HepG2 (cell line): ENCODE measurements around the gene ARHGAP26. TPM values are rescaled to one million over a fixed set of nuclear protein-coding genes. Genes with fewer than 3 reads are reported as not detected.

Experiments used
- ATAD3A ChIP-seq: sonication (generic); formaldehyde crosslinking; IDR thresholded peaks from 2 replicates; pipeline ENCODE4 v1.4.0; 2020; ENCODE audit warnings: missing genetic modification reagents
- CERS6 ChIP-seq: sonication (generic); formaldehyde crosslinking; IDR thresholded peaks from 2 replicates; pipeline ENCODE4 v1.5.0; 2020; ENCODE audit warnings: missing genetic modification reagents
- FOXP4 ChIP-seq: sonication (generic); formaldehyde crosslinking; IDR thresholded peaks from 2 replicates; pipeline ENCODE4 v1.4.0; 2020; ENCODE audit warnings: missing genetic modification reagents
- NFIC ChIP-seq: IDR thresholded peaks from 2 replicates; pipeline ENCODE4 v1.6.1; 2012; ENCODE audit warnings: mild to moderate bottlenecking, low read length, inconsistent platforms
- REXO4 ChIP-seq: sonication (generic); formaldehyde crosslinking; IDR thresholded peaks from 2 replicates; pipeline ENCODE4 v1.8.0; 2022; ENCODE audit warnings: missing genetic modification reagents, mild to moderate bottlenecking, borderline replicate concordance
- THAP7 ChIP-seq: sonication (generic); formaldehyde crosslinking; IDR thresholded peaks from 2 replicates; pipeline ENCODE4 v1.8.1; 2023; ENCODE audit warnings: mild to moderate bottlenecking, missing genetic modification reagents
- ZFP91 ChIP-seq: sonication (generic); formaldehyde crosslinking; IDR thresholded peaks from 2 replicates; pipeline ENCODE4 v1.9.0; 2022; ENCODE audit warnings: missing genetic modification reagents, mild to moderate bottlenecking, borderline replicate concordance
- ZMYM2 ChIP-seq: sonication (generic); formaldehyde crosslinking; IDR thresholded peaks from 2 replicates; pipeline ENCODE4 v1.8.0; 2022; ENCODE audit warnings: mild to moderate bottlenecking, missing genetic modification reagents
- ZNF256 ChIP-seq: sonication (generic); formaldehyde crosslinking; conservative IDR thresholded peaks from 2 replicates; pipeline ENCODE4 v1.4.0; 2020; ENCODE audit warnings: missing genetic modification reagents
- polyA plus RNA-seq, 8 experiments: library from polyadenylated mRNA; depleted of rRNA in 3 of 8; stranded (reverse) in 7 of 8; unstranded in 1 of 8; fragments of >200 nt; fragmentation: Illumina TruSeq in 4 of 8; extraction: Trizol in 4 of 8; gene quantifications; 2 replicates each; pipeline versions ENCODE4 v1.2.1 to v1.2.3, GENCODE V29; 2011 to 2016; ENCODE audit warnings: low read depth in 4 of 8, missing spikeins in 1 of 8, mixed read lengths in 1 of 8; ENCODE audit not compliant: insufficient read depth in 1 of 8
- total RNA-seq, 5 experiments: library from RNA; depleted of rRNA; stranded (reverse); fragments of >200 nt; fragmentation: Illumina TruSeq; extraction: Trizol; gene quantifications; 2 replicates each; pipeline ENCODE4 v1.2.3, GENCODE V29; 2016; ENCODE audit warnings: low read depth in 1 of 5

ARHGAP26 gene
- total and polyA plus RNA-seq, 2 of the 13 experiments (the other 11 are each of a cell fraction or from before 2014, with no cell fraction given): 9.6 to 18.2 TPM

GRCh38 chr5:142941245-142941644, 171.1 kb downstream of the ARHGAP26 start (continued):
- TF ChIP-seq ZFP91 (CRISPR knock-in tag) (no peak), ZNF256 (no peak), REXO4 (no peak), THAP7 (CRISPR knock-in tag) (no peak), ATAD3A (CRISPR knock-in tag) (no peak), NFIC (no peak), FOXP4 (no peak), ZMYM2 (CRISPR knock-in tag) (no peak), CERS6 (CRISPR knock-in tag) (no peak)
